Measurements from ENCODE around the gene RGS18.
"Not testable (repeated sequence)": the region's sequence is repeated elsewhere in the genome, so short reads cannot be mapped to it uniquely, and the experiment has no call there.

RGS18 gene

DNA sequence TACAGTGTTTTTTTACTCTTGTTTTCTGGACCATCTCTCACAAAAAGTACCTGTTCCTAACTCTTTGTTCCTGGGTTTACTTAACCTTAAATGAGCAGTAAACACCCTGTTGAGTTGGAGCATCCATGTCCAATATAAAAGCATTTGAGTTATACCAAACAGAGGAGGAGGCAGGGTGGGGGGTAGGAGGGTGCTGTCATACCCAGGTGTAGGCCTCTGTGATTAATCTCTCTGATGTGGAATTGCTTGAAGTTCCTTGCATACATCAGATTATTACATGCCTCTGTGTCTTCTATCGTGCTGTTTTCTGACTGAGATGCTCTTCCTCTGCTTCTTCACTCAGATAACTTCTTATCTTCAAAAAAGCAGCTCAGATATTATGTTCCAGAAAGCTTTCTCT is 28.1 kb upstream of the RGS18 start:
- Histone ChIP-seq H3K9me3 (ENCODE audit: control insufficient read depth, insufficient read depth, low read depth, low read length) (no peaks in the 10 kb centered on the region), H3K4me1 (ENCODE audit: control insufficient read depth, insufficient read depth, low read length) (no peaks in the 10 kb centered on the region), H3K36me3 (ENCODE audit: control insufficient read depth in 2 of 2, insufficient read depth in 1 of 2, low read length in 2 of 2) (no peaks in the 10 kb centered on the region), H3K27ac (ENCODE audit: extremely low read depth, low read depth, low read length) (no peak overlapping the region), H3K4me3 (ENCODE audit: low read depth, low read length) (no peak overlapping the region)
- CTCF ChIA-PET = no interaction called here
- TF ChIP-seq ZNF394 (tag by site-specific recombination; IDR thresholded peaks at IDR 0.05; ENCODE audit: borderline replicate concordance) (no peak), ZNF571 (tag by site-specific recombination; IDR thresholded peaks at IDR 0.05) (no peak), ZNF670 (tag by site-specific recombination; IDR thresholded peaks at IDR 0.05; ENCODE audit: low read depth) (no peak), OVOL3 (tag by site-specific recombination; IDR thresholded peaks at IDR 0.05) (no peak), ZSCAN30 (tag by site-specific recombination; IDR thresholded peaks at IDR 0.05) (no peak), KLF10 (tag by site-specific recombination; IDR thresholded peaks at IDR 0.05) (no peak), ZNF324 (tag by site-specific recombination; IDR thresholded peaks at IDR 0.05) (no peak), MEIS1 (CRISPR knock-in tag; IDR thresholded peaks at IDR 0.05; ENCODE audit: borderline replicate concordance) (no peak), ZNF629 (tag by site-specific recombination; IDR thresholded peaks at IDR 0.05) (no peak), ZNF114 (tag by site-specific recombination; IDR thresholded peaks at IDR 0.05) (no peak), ZNF140 (tag by site-specific recombination; IDR thresholded peaks at IDR 0.05) (no peak), ZNF157 (tag by site-specific recombination; IDR thresholded peaks at IDR 0.05) (no peak), GLIS1 (tag by site-specific recombination; IDR thresholded peaks at IDR 0.05) (no peak), FEZF1 (tag by site-specific recombination; IDR thresholded peaks at IDR 0.05) (no peak), MZF1 (tag by site-specific recombination; IDR thresholded peaks at IDR 0.05; ENCODE audit: borderline replicate concordance) (no peak)
- TF ChIP-seq, protein P1, sequence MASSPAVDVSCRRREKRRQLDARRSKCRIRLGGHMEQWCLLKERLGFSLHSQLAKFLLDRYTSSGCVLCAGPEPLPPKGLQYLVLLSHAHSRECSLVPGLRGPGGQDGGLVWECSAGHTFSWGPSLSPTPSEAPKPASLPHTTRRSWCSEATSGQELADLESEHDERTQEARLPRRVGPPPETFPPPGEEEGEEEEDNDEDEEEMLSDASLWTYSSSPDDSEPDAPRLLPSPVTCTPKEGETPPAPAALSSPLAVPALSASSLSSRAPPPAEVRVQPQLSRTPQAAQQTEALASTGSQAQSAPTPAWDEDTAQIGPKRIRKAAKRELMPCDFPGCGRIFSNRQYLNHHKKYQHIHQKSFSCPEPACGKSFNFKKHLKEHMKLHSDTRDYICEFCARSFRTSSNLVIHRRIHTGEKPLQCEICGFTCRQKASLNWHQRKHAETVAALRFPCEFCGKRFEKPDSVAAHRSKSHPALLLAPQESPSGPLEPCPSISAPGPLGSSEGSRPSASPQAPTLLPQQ (tag by site-specific recombination; IDR thresholded peaks at IDR 0.05) = no peak
- TF ChIP-seq, protein P2, sequence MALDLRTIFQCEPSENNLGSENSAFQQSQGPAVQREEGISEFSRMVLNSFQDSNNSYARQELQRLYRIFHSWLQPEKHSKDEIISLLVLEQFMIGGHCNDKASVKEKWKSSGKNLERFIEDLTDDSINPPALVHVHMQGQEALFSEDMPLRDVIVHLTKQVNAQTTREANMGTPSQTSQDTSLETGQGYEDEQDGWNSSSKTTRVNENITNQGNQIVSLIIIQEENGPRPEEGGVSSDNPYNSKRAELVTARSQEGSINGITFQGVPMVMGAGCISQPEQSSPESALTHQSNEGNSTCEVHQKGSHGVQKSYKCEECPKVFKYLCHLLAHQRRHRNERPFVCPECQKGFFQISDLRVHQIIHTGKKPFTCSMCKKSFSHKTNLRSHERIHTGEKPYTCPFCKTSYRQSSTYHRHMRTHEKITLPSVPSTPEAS (tag by site-specific recombination; IDR thresholded peaks at IDR 0.05) = no peak
- TF ChIP-seq, protein P3, sequence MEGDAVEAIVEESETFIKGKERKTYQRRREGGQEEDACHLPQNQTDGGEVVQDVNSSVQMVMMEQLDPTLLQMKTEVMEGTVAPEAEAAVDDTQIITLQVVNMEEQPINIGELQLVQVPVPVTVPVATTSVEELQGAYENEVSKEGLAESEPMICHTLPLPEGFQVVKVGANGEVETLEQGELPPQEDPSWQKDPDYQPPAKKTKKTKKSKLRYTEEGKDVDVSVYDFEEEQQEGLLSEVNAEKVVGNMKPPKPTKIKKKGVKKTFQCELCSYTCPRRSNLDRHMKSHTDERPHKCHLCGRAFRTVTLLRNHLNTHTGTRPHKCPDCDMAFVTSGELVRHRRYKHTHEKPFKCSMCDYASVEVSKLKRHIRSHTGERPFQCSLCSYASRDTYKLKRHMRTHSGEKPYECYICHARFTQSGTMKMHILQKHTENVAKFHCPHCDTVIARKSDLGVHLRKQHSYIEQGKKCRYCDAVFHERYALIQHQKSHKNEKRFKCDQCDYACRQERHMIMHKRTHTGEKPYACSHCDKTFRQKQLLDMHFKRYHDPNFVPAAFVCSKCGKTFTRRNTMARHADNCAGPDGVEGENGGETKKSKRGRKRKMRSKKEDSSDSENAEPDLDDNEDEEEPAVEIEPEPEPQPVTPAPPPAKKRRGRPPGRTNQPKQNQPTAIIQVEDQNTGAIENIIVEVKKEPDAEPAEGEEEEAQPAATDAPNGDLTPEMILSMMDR (tag by site-specific recombination; IDR thresholded peaks at IDR 0.05) = no peak
- TF ChIP-seq, protein P4, sequence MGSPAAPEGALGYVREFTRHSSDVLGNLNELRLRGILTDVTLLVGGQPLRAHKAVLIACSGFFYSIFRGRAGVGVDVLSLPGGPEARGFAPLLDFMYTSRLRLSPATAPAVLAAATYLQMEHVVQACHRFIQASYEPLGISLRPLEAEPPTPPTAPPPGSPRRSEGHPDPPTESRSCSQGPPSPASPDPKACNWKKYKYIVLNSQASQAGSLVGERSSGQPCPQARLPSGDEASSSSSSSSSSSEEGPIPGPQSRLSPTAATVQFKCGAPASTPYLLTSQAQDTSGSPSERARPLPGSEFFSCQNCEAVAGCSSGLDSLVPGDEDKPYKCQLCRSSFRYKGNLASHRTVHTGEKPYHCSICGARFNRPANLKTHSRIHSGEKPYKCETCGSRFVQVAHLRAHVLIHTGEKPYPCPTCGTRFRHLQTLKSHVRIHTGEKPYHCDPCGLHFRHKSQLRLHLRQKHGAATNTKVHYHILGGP (tag by site-specific recombination; IDR thresholded peaks at IDR 0.05) = no peak
- POLR2A ChIA-PET = no interaction called here

DNA sequence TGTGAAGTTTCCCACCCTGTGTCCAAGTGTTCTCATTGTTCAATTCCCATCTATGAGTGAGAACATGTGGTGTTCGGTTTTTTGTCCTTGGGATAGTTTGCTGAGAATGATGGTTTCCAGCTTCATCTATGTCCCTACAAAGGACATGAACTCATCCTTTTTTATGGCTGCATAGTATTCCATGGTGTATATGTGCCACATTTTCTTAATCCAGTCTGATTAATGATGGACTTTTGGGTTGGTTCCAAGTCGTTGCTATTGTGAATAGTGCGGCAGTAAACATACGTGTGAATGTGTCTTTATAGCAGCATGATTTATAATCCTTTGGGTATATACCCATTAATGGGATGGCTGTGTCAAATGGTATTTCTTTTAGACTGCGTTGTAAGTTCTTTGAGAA is 27.4 kb upstream of the RGS18 start:
- peak; percentile 56 for TF ChIP-seq ZNF146 (tag by site-specific recombination; IDR thresholded peaks at IDR 0.05)
- H3K4me3 ChIP-seq (ENCODE audit: low read depth, low read length); H3K4me1 ChIP-seq (ENCODE audit: control insufficient read depth, insufficient read depth, low read length); POLR2A ChIA-PET; H3K27ac ChIP-seq (ENCODE audit: extremely low read depth, low read depth, low read length); H3K36me3 ChIP-seq (ENCODE audit: control insufficient read depth in 2 of 2, insufficient read depth in 1 of 2, low read length in 2 of 2); CTCF ChIA-PET; H3K9me3 ChIP-seq (ENCODE audit: control insufficient read depth, insufficient read depth, low read depth, low read length): not testable (repeated sequence)
